AG20443 (cell line): Measurements from ENCODE around the gene KCNK15.
"Not testable (repeated sequence)": the region's sequence is repeated elsewhere in the genome, so short reads cannot be mapped to it uniquely, and the experiment has no call there.

ENCODE experiments used
- DNase-seq: peaks from one replicate; pipeline ENCODE4 v3.0.0; 2012; ENCODE audit warnings: low spot score, mixed read lengths

Gene KCNK15

GRCh38 chr20:44745598-44746366, at the start of gene KCNK15:
Gene KCNK15, plus strand, starts transcription at chr20:44745865. Its CDS starts 46 bp downstream, at chr20:44745911.
- DNase-seq = peak; percentile 63

DNA sequence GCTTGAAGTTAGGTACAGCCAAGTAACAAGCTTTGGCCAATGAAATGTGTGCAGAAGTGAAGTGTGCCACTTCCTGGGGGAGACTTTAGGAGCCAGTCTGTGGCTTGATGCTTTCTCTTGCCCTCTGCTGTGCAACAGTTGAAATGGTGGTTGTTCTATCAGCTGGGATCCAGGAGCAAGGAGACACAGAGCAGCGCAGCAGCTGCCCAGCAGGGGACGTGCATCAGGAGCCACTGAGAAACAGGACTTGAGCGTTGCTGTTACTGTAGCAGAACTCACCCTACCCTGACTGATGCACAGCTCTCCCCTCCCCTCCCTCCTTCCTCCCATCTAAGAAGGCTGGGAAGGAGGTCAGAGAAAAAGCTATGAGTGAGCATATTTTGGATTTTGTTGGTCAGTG, 49.4 kb upstream of the KCNK15 start:
- DNase-seq = no peak

- DNase-seq = not testable (repeated sequence)
Measured at GRCh38 chr20:44697041-44697440, 48.6 kb upstream of the KCNK15 start.

- no peak for DNase-seq
Measured at GRCh38 chr20:44698351-44698750, 47.3 kb upstream of the KCNK15 start.

- no peak for DNase-seq
Measured at GRCh38 chr20:44700306-44700705, 45.4 kb upstream of the KCNK15 start.

DNA sequence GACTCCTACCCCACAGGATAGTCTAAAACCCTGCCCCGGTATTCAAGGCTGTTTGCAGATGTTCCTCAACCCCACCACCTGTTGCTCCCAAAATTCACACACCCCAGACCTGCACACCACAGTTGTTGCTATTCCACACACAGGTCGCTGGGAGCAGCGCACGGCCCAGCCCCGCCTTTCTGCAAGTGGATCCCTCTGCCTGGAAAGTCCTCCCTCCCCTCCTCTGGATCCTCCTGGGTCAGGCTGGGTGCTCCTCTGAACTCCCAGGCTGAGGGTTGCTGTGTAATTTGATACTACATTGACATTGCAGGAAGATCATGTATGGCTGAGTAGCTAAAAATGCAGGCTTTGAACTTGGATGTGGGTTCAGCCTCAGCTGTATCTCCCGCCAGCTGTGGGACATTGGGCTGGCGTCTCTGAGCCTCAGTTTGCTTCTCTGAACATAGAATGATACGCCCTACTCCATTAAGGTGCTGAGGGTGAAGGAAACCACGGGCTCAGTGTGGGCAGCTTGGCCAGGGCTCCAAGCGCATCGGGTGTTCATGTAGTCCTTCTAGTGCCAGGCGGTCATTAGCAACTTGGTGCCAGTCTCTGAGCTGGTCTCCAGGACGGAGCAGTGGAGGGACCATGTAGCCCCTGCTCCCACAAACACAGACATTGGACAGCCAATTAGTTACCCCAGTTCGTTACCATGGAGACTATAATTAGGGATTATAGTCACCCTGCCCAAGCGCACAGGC, 44.4 kb upstream of the KCNK15 start:
- DNase-seq = no peak

GRCh38 chr20:44701858-44702256, 43.8 kb upstream of the KCNK15 start:
- no peak for DNase-seq

DNA sequence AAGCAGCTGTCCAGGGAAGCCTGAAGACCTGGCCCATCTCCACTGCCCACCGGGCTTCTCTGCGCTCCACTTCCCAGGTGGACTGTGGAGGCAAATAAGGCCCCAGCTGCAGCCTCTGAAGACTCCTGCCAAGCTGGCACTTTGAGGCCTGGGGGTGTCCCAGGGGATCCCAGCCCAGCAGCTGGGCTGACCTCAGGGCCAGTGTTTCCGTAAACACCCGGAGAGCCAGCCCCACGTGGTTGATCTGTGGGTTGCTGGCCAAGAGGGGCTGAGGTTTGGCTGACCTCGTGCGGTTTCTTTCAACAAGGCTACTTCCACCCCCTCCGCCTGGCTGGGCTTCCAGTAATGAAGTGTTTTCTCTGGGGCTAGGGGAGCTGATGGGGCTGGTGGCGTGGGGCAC, 42.9 kb upstream of the KCNK15 start:
- DNase-seq = peak; percentile 94

DNA sequence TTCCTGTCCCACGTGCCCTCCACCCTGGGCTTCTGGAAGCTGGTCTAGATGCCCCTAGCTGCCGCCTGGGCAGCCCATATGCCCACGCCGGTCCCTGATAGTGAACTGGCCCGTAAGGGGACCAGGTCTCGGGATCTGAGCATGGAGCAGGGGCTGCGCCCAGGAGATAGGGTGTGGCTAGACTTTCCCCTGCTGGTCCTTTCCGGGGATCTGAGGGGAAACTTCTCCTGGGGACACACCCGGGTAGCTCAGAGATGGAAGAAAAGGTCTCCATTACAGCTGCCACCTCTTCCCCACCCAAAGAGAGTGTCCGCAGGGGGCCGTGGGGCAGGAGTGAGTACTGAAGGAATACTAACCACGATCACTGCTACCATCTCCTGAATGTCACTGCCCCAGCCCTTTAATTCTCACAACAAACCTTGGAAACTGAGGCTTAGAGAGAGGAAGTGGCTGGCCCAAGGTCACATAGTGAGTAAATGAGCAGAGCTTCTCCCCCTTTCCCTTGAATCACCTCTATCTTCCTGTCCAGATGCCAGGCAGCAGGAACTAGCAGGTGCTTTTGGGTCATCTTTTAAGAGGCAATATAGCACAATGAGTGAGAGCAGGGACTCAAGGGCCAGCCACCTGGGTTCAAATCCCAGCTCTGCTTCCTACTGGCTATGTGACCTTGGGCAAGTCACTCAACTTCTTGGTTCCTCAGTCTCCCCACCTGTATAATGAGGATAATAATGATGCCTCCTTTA, 42.3 kb upstream of the KCNK15 start:
- DNase-seq = no peak

DNA sequence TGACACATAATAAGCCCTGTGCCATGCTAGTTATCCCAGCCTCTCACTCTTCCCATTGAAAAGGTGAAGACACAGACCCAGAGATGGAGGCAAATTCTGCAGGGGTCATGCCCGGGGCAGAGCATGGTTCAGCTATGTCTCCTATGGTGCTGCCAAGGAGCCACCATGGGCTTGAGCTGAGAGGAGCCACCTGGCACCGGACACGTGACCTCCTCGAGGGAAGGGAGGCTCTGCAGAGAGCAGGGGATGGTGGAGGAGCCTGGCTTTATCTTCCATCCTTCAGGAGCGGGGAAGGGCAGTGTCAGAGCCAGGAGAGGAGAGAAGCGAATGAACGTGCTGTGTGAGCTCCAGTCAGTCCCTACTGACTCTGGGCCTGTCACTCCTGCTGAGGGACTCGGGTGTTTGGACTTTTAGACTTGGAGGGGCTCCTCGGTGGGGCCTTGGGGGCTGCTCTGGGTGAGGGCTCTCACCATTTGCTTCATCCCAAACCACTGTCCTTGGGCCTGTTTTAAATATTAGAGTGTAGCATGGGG, 41.6 kb upstream of the KCNK15 start:
- no peak for DNase-seq

GRCh38 chr20:44704551-44704971, 41.1 kb upstream of the KCNK15 start:
- DNase-seq = peak; percentile 62

DNA sequence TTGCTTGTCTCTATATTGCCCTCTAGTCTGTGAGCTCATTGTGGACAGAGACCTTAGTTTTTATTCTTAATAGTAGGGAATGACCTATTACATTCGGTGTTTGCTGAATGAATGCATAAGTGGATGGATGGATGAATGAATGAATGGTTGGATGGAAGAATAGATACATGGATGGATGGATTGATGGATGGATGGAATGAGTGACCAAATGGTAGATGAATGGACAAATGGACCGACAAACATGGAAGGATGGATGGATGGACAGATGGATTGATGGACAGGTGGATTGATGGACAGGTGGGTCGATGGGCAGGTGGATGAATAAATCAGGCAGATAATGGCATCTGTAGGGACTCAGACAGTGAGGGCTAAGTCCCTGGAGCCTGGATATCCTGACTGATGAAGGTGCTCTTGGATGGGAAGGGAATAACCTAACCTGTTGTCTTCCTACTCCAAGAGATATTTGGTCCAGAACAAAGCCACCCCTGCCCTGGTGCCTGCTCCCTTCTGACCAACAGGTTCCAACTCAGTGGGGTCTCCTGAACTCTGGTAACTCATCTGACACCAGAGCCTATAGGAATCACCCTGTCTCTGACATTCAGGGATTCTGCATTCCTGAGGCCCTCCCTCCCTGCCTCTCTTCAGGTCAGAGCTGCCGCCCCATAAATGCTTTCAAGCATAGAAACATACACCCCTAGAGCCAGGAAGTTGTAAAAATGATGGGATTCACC, 40.1 kb upstream of the KCNK15 start:
- no peak for DNase-seq

DNA sequence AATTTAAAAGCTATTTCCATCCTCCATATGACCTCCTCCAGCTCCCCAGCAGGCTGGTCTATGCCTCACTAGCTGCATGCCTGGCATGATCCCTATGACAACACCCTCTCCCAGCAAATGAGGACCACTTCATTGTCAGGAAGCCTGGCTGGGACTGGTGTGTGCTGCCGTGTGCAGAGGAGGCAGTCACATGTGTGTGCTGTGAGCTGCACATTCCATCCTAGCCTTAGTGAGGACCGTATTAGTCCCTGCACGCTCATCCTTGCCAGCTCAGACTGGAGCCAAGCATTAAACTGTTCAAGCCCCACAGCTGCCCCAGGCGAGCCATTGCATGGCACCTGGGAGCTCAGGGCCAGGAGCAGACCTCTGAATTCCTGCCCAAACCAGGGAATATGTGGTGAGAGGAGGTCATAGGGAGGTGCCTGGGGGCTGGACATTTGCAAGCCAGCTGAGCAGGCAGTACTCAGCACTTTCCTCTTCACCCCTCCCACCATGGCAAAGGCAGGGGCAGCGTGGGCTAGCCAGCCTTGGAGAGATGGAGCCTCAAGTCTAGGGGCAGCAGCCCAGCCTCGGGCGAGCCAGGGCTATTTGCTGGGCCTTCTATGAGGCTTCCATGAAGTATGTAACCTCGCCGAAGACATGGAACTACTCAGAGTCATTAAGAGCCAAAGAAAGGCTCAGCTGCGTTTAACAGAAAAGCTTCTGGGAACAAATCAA, 39.2 kb upstream of the KCNK15 start:
- peak; percentile 82 for DNase-seq

- DNase-seq = no peak
Measured at GRCh38 chr20:44707018-44707579, 38.6 kb upstream of the KCNK15 start.

- DNase-seq = no peak
Measured at GRCh38 chr20:44709380-44709779, 36.3 kb upstream of the KCNK15 start.

DNA sequence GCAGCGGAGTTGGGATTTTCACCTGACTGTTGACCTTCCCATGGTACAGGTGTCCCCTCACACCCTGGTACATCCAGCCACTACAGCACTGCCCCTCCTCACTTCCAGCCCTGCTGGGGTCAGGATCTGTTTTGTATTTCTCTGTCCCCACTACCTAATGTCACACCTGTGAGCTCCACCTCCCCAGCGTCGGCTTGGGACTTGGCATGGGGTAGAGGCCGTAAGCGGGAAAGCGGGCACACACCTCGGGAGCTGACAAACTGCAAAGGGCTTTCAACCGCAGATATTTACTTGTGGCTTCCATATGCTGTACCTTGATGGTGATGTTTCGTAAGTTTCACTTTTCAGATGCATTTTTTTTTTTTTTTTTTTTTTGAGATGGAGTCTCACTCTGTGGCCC, 35.9 kb upstream of the KCNK15 start:
- DNase-seq = no peak

DNA sequence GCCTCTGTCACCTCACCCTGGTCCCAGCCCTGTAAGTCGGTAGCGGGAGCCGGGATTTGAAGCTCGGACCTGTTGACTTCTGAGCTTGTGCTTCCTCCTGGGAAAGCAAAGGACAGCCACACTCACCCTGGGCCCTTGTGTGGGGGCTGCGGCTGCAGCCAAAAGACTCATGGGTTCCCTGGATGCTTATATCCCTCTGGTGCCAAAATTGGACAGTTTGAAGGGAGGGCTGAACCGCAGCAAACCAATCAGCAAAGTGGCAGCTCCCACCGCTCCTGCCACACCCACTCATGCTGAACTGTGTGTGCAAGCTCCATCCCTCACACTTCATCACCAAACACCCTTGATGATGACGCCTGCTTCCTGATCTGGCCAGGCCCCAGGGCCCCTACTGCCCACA, 34.4 kb upstream of the KCNK15 start:
- DNase-seq = no peak

DNA sequence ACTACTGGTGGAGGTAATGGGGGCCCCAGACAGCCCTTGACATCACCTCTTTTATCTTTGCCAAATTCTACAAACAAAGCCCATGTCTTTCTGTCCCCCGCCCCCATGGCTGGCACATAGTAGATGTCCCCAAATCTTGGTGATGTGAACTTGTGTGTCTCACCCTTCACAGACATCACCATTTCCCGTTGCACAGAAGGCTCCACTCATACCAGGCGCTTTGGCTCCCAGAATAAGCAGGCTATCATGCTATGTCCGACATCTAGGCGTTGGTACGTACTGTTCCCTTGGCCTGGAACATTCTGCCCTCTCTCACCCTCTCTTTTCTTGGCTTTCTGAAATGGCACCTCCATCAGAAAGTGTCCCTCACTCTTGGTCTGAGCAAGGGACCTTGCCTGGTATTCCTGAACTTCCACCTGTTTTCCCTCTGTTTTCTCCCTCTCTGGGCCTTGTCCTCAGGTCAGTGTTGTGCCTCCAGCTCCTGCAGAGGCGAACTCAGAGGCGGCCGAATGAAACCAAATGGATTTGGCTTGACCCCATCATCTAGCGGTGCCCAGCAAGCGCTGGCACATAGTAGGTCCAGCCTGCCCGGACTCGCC, 31.5 kb upstream of the KCNK15 start:
- DNase-seq = no peak

DNA sequence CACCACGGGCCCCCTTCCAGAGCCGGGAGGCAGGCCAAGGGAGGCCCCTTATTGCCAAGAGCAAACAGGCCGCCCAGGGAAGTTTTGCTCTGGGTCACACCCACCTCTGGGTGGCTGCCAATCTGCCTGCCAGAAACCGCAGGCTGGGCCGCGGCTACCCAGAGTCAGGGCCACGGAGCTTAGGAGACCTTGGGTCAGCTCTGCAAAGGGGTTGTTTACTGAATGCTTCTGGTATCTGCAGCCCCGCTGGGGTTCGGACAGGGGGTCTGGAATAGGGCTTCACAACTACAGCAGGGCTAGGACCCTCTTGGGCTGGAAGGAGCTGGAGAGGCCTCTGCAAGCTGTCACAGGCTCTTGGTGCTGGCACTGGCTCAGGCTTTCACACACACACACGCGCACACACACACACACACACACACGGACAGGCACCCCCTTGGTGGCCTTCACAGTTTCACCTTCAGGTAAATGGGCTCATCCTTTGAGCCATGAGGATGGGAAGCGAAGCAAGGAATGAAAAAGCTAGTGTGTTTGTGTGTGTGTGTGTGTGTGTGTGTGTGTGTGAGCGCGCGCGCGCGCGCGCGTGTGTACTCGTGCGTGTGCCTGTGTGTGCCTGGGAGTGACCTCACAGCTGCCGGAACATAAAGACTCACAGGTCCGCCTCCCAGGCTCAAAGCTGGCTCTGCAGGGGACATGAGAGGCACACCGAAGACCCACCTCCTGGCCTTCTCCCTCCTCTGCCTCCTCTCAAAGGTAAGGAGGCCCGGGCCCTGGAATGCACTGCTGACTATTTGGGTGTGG, 30.8 kb upstream of the KCNK15 start, which contains the start of gene CCN5:
TSS of gene CCN5 (plus strand) at position 669 of the 798 bp plus-strand sequence. CDS start at position 691, 22 bp downstream.
- DNase-seq = peak; percentile 90
